ENCODE measurements around the gene PLCB1.

DNA sequence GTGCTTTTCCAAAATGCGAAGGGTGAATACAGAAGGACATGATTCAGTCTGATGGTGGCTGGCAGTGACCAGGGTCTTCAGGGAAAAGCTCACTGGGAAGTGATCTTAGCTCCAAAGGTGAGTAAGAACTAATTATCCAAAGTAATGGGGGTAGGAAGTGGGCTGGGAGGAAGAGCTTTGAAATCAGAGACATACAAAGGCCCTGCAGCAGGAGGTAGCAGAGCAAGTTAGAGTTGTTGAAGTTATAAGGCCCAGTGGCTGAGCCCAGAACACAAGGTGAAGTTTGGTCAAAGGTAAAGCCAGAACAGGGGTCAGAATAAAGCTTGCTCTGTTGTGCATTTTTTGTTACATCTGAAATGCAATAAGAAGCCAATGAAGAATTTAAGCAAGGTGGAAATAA lies 81.2 kb downstream of the PLCB1 start:
- TF ChIP-seq, protein P1, sequence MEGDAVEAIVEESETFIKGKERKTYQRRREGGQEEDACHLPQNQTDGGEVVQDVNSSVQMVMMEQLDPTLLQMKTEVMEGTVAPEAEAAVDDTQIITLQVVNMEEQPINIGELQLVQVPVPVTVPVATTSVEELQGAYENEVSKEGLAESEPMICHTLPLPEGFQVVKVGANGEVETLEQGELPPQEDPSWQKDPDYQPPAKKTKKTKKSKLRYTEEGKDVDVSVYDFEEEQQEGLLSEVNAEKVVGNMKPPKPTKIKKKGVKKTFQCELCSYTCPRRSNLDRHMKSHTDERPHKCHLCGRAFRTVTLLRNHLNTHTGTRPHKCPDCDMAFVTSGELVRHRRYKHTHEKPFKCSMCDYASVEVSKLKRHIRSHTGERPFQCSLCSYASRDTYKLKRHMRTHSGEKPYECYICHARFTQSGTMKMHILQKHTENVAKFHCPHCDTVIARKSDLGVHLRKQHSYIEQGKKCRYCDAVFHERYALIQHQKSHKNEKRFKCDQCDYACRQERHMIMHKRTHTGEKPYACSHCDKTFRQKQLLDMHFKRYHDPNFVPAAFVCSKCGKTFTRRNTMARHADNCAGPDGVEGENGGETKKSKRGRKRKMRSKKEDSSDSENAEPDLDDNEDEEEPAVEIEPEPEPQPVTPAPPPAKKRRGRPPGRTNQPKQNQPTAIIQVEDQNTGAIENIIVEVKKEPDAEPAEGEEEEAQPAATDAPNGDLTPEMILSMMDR (IDR thresholded peaks at IDR 0.05): no peak
- TF ChIP-seq POLR2A (IDR thresholded peaks at IDR 0.05): no peak

Measured in Peyer's patch (tissue), 4 donors.